ENCODE results near the gene LYRM4.

Gene LYRM4

DNA sequence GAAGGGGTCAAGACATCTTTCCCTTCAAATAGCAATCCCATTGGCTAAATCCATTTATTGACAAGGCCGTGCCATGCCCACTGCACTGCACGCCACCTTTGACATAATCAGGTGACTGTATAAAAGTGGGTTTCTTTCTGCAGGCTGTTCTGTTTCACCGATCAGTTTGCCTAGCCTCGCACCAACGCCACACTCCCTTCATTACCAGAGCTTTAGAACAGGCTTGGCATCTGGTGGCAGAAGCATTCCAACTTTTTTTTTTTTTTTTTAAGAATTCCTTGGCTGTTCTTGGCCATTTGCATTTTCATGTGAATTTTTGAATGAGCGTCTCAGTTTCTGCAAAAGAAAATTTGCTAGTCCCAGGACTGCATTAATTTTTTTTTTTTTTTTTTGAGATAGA lies 97.5 kb downstream of the LYRM4 start:
- H3K27ac ChIP-seq (ENCODE audit: low read length) = no peak overlapping the region
- no peaks in the 10 kb centered on the region for H3K27me3 ChIP-seq (ENCODE audit: low read depth, low read length)
- H3K36me3 ChIP-seq (replicated peaks; ENCODE audit: low read depth, low read length) = no peaks in the 10 kb centered on the region
- H3K9ac ChIP-seq (ENCODE audit: low read length) = no peak overlapping the region
- H3K4me2 ChIP-seq (ENCODE audit: low read length) = no peak overlapping the region
- no peaks in the 10 kb centered on the region for H3K4me1 ChIP-seq (ENCODE audit: low read length)
- H3K9me3 ChIP-seq (ENCODE audit: insufficient read depth, low read length) = no peaks in the 10 kb centered on the region
- TF ChIP-seq EZH2phosphoT487 (IDR thresholded peaks at IDR 0.05; ENCODE audit: low read depth) = no peak
- no peak for TF ChIP-seq CTCF (IDR thresholded peaks at IDR 0.05; ENCODE audit: low read depth, low read length)
- no peaks in the 10 kb centered on the region for H3K79me2 ChIP-seq (ENCODE audit: low read length)
- H4K20me1 ChIP-seq (ENCODE audit: insufficient read depth, low read length) = no peaks in the 10 kb centered on the region
- no peak overlapping the region for H3K4me3 ChIP-seq (ENCODE audit: low read length)
- no peak overlapping the region for H2AFZ ChIP-seq (ENCODE audit: low read depth, low read length)

- TF ChIP-seq EZH2phosphoT487 (IDR thresholded peaks at IDR 0.05; ENCODE audit: low read depth) (no peak), CTCF (IDR thresholded peaks at IDR 0.05; ENCODE audit: low read depth, low read length) (no peak)
- no peak overlapping the region for H3K9ac ChIP-seq (ENCODE audit: low read length)
Observed at GRCh38 chr6:5162355-5162754, 98.4 kb downstream of the LYRM4 start.

DNA sequence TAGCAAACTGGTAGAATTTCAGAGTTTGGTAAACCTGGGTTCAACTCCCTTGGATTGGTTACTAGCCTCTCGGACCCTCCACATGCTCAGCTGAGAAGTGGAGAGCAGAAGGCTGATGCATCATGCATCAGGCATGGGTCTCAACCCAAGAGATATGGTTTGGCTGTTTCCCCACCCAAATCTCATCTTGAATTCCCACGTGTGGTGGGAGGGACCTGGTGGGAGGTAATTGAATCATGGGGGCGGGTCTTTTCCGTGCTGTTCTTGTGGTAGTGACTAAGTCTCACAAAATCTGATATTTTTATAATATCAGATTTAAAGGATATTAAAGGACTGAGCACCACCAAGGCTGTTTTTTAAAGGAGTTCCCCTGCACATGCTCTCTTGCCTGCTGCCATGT lies 100.5 kb downstream of the LYRM4 start:
- TF ChIP-seq EZH2phosphoT487 (IDR thresholded peaks at IDR 0.05; ENCODE audit: low read depth) = no peak
- no peak for TF ChIP-seq CTCF (IDR thresholded peaks at IDR 0.05; ENCODE audit: low read depth, low read length)
- Histone ChIP-seq H3K36me3 (replicated peaks; ENCODE audit: low read depth, low read length) (no peaks in the 10 kb centered on the region), H3K27ac (ENCODE audit: low read length) (no peak overlapping the region), H3K9ac (ENCODE audit: low read length) (no peak overlapping the region), H3K4me2 (ENCODE audit: low read length) (no peak overlapping the region), H3K4me3 (ENCODE audit: low read length) (no peak overlapping the region), H3K9me3 (ENCODE audit: insufficient read depth, low read length) (no peaks in the 10 kb centered on the region), H3K27me3 (ENCODE audit: low read depth, low read length) (no peaks in the 10 kb centered on the region), H4K20me1 (ENCODE audit: insufficient read depth, low read length) (no peaks in the 10 kb centered on the region), H3K79me2 (ENCODE audit: low read length) (no peaks in the 10 kb centered on the region), H3K4me1 (ENCODE audit: low read length) (no peaks in the 10 kb centered on the region), H2AFZ (ENCODE audit: low read depth, low read length) (no peak overlapping the region)

More at GRCh38 chr6:5162355-5162754, 98.4 kb downstream of the LYRM4 start:
- no peak overlapping the region for H2AFZ ChIP-seq (ENCODE audit: low read depth, low read length)
- no peaks in the 10 kb centered on the region for H3K4me1 ChIP-seq (ENCODE audit: low read length)
- H3K36me3 ChIP-seq (replicated peaks; ENCODE audit: low read depth, low read length) = no peaks in the 10 kb centered on the region
- H3K79me2 ChIP-seq (ENCODE audit: low read length) = no peaks in the 10 kb centered on the region
- no peak overlapping the region for H3K27ac ChIP-seq (ENCODE audit: low read length)
- no peak overlapping the region for H3K4me2 ChIP-seq (ENCODE audit: low read length)
- no peaks in the 10 kb centered on the region for H3K27me3 ChIP-seq (ENCODE audit: low read depth, low read length)
- H4K20me1 ChIP-seq (ENCODE audit: insufficient read depth, low read length) = no peaks in the 10 kb centered on the region
- H3K9me3 ChIP-seq (ENCODE audit: insufficient read depth, low read length) = no peaks in the 10 kb centered on the region
- no peak overlapping the region for H3K4me3 ChIP-seq (ENCODE audit: low read length)

- Histone ChIP-seq H3K27ac (ENCODE audit: low read length) (no peak overlapping the region), H3K36me3 (replicated peaks; ENCODE audit: low read depth, low read length) (no peaks in the 10 kb centered on the region), H3K9ac (ENCODE audit: low read length) (no peak overlapping the region), H4K20me1 (ENCODE audit: insufficient read depth, low read length) (no peaks in the 10 kb centered on the region), H3K9me3 (ENCODE audit: insufficient read depth, low read length) (no peaks in the 10 kb centered on the region), H2AFZ (ENCODE audit: low read depth, low read length) (no peak overlapping the region), H3K79me2 (ENCODE audit: low read length) (no peaks in the 10 kb centered on the region), H3K4me2 (ENCODE audit: low read length) (no peak overlapping the region), H3K4me3 (ENCODE audit: low read length) (no peak overlapping the region), H3K27me3 (ENCODE audit: low read depth, low read length) (no peaks in the 10 kb centered on the region), H3K4me1 (ENCODE audit: low read length) (no peaks in the 10 kb centered on the region)
- TF ChIP-seq CTCF (IDR thresholded peaks at IDR 0.05; ENCODE audit: low read depth, low read length) (no peak), EZH2phosphoT487 (IDR thresholded peaks at IDR 0.05; ENCODE audit: low read depth) (no peak)
Observed at GRCh38 chr6:5159162-5159561, 101.6 kb downstream of the LYRM4 start.
